Mucosa of descending colon (tissue), 3 donors: Measurements from ENCODE around the gene ESF1. TPM values are rescaled to one million over a fixed set of nuclear protein-coding genes. Genes with fewer than 3 reads are reported as not detected.

Experiments used
- ATAC-seq: fragments of 200-7000 bp; cut with Tn5 transposase; one replicate; pipeline ENCODE4 v1.9.1; 2020; ENCODE audit warnings: mild to moderate bottlenecking, moderate library complexity
- DNase-seq, 3 donors: peaks; one replicate each; pipeline ENCODE4 v3.0.0-alpha.2; 2020
- H3K36me3 ChIP-seq: fragments of 200-600 bp; one replicate; pipeline ENCODE4 v1.8.0; 2021; ENCODE audit warnings: low read depth, mild to moderate bottlenecking
- H3K4me1 ChIP-seq: fragments of 200-600 bp; one replicate; pipeline ENCODE4 v1.8.0; 2021; ENCODE audit warnings: low read depth, mild to moderate bottlenecking
- H3K4me3 ChIP-seq: fragments of 200-600 bp; one replicate; pipeline ENCODE4 v1.8.0; 2021; ENCODE audit warnings: mild to moderate bottlenecking
- H3K9me3 ChIP-seq: fragments of 200-600 bp; one replicate; pipeline ENCODE4 v1.8.0; 2021; ENCODE audit warnings: mild to moderate bottlenecking
- intact Hi-C, 2 donors: fragments of 100-400 bp; cut with DNase I in 1 of 2; cut with micrococcal nuclease in 1 of 2; formaldehyde crosslinking; loops; one replicate each; pipeline versions ENCODE4 v1.11.0 to v1.11.1; 2022; cut with DNase I, micrococcal nuclease
- long read RNA-seq, 2 donors: library from polyadenylated mRNA; unstranded; transcript quantifications; one replicate each; pipeline ENCODE4 v2.0.0, GENCODE V29; 2019 to 2021
- total RNA-seq, 3 donors: library from RNA; stranded (reverse); fragmentation: NEBNext Ultra II Directional in 2 of 3; extraction: Animal tissue kit (Norgen Biotek cat#: 25700) in 2 of 3; gene quantifications; one replicate each; pipeline versions ENCODE4 v1.2.1 to v1.2.4, GENCODE V29; 2021 to 2023
- TF ChIP-seq, protein P1 (sequence below): fragments of 200-600 bp; IDR thresholded peaks from one replicate; pipeline ENCODE4 v1.8.0; 2022; ENCODE audit warnings: antibody characterized with exemption, mild to moderate bottlenecking
- donor health status: DM: no; HTN: no; CAD: no; lungs with moderate emphysema.
- donor health status: DM: no; HTN: no; CAD: no.
- donor health status: DM: no; HTN: yes; CAD: no.

The ESF1 gene, protein sequence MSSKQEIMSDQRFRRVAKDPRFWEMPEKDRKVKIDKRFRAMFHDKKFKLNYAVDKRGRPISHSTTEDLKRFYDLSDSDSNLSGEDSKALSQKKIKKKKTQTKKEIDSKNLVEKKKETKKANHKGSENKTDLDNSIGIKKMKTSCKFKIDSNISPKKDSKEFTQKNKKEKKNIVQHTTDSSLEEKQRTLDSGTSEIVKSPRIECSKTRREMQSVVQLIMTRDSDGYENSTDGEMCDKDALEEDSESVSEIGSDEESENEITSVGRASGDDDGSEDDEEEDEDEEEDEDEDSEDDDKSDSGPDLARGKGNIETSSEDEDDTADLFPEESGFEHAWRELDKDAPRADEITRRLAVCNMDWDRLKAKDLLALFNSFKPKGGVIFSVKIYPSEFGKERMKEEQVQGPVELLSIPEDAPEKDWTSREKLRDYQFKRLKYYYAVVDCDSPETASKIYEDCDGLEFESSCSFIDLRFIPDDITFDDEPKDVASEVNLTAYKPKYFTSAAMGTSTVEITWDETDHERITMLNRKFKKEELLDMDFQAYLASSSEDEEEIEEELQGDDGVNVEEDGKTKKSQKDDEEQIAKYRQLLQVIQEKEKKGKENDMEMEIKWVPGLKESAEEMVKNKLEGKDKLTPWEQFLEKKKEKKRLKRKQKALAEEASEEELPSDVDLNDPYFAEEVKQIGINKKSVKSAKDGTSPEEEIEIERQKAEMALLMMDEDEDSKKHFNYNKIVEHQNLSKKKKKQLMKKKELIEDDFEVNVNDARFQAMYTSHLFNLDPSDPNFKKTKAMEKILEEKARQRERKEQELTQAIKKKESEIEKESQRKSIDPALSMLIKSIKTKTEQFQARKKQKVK
- total RNA-seq, result 10 to 100 TPM; 10.0 to 16.2 (median 10.9) TPM
- long read RNA-seq, donor 1, partial matches to known transcripts, result 14 of 19 reads
- long read RNA-seq, donor 1, other reads (novel, unspliced or antisense), result 5 of 19 reads
- long read RNA-seq, donor 2, partial matches to known transcripts, result 20 of 24 reads
- long read RNA-seq, donor 2, other reads (novel, unspliced or antisense), result 4 of 24 reads

DNA sequence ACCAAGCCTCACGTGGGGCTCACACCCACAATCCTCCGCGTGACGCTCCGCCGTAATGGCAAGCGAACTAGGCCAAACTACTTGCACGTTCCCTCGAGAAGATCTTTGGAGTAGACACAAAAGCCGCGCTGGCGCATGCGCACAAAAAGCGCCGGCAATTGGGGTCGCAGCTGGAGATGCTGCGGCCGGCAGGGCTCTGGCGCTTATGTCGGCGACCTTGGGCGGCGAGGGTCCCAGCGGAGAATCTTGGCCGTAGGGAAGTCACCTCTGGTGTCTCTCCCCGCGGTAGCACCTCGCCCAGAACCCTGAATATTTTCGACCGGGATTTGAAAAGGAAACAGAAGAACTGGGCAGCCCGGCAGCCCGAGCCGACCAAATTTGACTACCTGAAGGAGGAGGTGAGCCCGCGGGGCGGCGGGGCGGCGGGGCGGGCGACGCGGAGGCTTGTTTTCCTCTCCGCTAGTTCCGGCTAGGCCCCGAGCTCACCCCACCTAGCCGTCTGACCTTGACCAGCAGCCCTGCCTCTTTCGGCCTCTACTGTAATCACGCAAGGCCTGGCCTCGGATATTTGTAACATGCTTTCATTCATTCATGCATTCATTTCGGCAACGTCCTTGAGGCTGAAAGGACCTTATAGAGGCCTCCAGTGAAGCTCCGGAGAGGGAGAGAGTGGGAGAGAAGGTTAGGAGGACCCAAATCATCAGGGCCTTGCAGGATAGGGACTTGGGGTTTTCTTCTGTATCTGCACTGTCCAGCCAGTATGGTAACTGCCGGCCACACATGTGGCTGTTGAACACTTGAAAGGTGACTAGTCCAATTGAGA is at the start of gene ESF1, which contains the start of gene NDUFAF5:
TSS of gene ESF1 (minus strand) at position 27 of the 823 bp plus-strand sequence. CDS start 1,779 bp downstream, outside the sequence.
TSS of gene NDUFAF5 (plus strand) at position 136 of the 823 bp plus-strand sequence. CDS start at position 177, 41 bp downstream.
- intact Hi-C loops, result no loop called here
- H3K36me3 ChIP-seq, result no peaks in the 10 kb centered on the region
- peak within 1 kb of the TSS; percentile 87 for H3K4me3 ChIP-seq
- ATAC-seq (peak; percentile 99), DNase-seq (peak; percentile 95 to 98 (median 95))
- TF ChIP-seq, protein P1, sequence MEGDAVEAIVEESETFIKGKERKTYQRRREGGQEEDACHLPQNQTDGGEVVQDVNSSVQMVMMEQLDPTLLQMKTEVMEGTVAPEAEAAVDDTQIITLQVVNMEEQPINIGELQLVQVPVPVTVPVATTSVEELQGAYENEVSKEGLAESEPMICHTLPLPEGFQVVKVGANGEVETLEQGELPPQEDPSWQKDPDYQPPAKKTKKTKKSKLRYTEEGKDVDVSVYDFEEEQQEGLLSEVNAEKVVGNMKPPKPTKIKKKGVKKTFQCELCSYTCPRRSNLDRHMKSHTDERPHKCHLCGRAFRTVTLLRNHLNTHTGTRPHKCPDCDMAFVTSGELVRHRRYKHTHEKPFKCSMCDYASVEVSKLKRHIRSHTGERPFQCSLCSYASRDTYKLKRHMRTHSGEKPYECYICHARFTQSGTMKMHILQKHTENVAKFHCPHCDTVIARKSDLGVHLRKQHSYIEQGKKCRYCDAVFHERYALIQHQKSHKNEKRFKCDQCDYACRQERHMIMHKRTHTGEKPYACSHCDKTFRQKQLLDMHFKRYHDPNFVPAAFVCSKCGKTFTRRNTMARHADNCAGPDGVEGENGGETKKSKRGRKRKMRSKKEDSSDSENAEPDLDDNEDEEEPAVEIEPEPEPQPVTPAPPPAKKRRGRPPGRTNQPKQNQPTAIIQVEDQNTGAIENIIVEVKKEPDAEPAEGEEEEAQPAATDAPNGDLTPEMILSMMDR, result no peak
- H3K9me3 ChIP-seq, result no peaks in the 10 kb centered on the region
- peaks cover 22% of the 10 kb centered on the region for H3K4me1 ChIP-seq

DNA sequence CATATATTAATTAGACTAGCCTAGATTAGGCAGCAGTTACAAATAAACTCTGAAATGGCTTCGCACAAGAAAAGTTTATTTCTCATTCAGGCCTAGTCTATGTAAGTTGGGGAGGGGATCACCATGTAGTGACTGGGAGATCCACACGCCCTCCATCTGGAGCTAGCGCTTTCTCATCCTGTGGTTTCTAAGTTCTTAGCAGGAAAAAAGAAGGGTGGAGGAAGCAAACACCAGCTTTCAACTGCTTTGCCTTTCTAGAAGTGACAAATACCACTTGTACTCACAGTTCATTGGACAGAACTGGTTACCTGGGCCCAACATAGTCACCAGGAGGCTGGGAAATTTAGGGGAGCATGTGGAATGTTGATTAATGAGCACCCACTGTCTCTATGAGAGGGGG is 46.8 kb upstream of the ESF1 start:
- H3K36me3 ChIP-seq, result no peaks in the 10 kb centered on the region

DNA sequence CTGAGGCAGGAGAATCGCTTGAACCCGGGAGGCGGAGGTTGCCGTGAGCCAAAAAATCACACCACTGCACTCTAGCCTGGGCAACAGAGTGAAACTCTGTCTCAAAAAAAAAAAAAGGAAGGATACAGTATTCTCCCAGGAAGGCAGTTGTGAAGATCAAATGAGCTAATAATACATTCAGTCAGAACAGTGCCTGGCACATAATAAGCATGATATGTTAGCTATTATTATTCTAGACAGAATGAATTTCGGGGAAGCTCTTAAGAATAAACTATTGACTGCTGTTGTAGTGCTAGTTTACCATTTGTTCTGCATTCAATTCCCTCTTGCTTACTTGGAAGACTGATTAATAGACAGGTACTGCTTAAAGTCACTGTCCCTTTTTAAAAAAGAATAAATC is 40.7 kb upstream of the ESF1 start:
- ATAC-seq, result no peak
- Histone ChIP-seq H3K9me3 (no peaks in the 10 kb centered on the region), H3K4me1 (no peaks in the 10 kb centered on the region), H3K36me3 (no peaks in the 10 kb centered on the region), H3K4me3 (no peak overlapping the region)
- intact Hi-C loops, result no loop called here
- DNase-seq, result no peak
- TF ChIP-seq, protein P1, result no peak

More for the DNA sequence above, 46.8 kb upstream of the ESF1 start:
- DNase-seq (no peak), ATAC-seq (no peak)
- intact Hi-C loops, result no loop called here
- Histone ChIP-seq H3K4me1 (no peaks in the 10 kb centered on the region), H3K4me3 (no peak overlapping the region), H3K9me3 (no peaks in the 10 kb centered on the region)
- TF ChIP-seq, protein P1, result no peak

DNA sequence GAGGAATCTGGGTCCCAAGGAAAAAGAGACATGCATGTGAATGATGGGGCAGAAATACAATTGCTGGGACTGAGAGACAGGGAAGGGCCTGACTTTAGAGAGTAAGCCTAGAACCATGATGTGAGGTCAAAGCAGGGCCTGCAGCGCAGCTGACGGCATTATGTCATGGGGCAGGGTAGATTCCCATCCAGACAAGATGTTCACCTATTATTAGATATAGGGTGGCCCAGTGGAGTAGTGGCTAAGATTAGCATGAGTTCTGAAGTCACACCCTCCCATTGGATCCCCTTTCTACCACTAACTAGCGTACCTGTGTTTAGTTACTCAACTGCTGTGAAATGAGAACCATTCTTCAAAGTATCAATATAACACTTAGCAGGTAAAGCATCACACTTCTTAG is 39.7 kb upstream of the ESF1 start:
- intact Hi-C loops, result no loop called here
- ATAC-seq (no peak), DNase-seq (no peak)
- no peak overlapping the region for H3K4me3 ChIP-seq
- TF ChIP-seq, protein P1, result no peak
- no peaks in the 10 kb centered on the region for H3K36me3 ChIP-seq
- no peaks in the 10 kb centered on the region for H3K4me1 ChIP-seq
- no peaks in the 10 kb centered on the region for H3K9me3 ChIP-seq

DNA sequence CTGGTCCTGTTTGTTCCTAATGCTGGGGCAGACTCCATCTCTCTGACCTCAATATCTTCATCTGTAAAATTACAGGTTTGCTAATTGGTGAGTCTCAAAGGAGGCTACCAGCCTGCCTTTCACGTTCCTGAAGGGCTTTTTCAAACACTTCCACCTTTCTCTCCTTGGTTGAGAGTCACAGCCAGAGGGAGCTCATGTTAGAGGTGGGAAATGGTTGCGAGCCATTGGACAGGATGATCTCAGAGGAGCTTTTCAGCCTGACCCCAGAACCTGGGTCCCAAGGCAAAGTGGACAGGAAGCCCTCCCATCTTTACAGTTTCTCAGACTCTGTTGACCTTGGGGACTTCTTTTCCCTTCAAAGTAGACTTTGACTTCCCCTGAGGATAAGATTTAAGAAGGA is 37.7 kb upstream of the ESF1 start:
- Histone ChIP-seq H3K9me3 (no peaks in the 10 kb centered on the region), H3K4me1 (no peaks in the 10 kb centered on the region), H3K36me3 (no peaks in the 10 kb centered on the region), H3K4me3 (no peak overlapping the region)
- TF ChIP-seq, protein P1, result no peak
- DNase-seq, result no peak
- intact Hi-C loops, result no loop called here
- no peak for ATAC-seq
